NCI-H345 (cell line): ENCODE data around the gene DIPK2A.

ENCODE experiments used
- DNase-seq: peaks from one replicate; lab custom pipeline; 2025; lab: John Stamatoyannopoulos, UW

DIPK2A gene

DNA sequence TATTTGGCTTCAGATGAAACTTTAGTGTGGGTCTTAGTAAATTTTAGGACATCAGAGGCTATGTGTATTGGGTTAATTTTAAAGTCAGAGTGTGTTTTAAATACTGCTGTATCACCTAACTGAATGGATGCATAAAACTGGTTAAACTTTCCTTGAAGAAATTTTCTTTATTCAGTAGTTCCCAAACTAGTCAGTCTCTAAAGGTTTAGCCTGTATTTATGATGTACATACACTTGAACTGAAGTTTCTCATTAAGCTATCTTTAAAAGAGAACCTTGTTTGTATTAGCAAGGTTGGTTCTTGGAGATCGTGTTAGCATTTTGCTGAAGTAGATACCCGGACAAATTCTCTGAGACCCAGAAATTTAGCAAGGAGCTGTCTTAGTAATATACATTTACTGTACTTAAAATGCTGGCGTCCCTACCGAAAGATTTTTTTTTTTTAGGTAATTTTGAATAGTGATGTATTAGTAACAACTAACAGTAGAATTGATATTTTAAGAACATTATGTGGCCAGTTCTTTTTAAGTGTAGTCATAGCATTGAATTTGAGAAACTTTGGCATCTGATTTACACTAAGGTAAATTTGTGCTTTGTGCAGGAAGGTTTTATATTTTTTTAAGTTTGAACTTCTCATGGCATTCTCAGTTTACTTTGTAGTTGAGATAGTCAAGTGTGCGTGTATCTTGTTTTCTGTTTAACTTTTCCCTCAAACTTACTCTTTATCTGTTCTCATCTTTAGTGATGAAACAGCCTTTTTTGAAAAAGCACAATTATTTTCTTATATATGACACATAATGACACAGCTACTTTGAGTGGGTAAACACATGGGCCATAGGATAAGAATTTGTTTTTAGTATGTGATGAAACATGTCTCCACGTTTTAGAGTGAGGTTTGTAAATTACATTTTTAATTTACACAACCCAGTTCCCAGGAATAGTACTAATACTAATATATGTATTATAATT lies 2.9 kb downstream of the DIPK2A start:
- DNase-seq: no peak

DNA sequence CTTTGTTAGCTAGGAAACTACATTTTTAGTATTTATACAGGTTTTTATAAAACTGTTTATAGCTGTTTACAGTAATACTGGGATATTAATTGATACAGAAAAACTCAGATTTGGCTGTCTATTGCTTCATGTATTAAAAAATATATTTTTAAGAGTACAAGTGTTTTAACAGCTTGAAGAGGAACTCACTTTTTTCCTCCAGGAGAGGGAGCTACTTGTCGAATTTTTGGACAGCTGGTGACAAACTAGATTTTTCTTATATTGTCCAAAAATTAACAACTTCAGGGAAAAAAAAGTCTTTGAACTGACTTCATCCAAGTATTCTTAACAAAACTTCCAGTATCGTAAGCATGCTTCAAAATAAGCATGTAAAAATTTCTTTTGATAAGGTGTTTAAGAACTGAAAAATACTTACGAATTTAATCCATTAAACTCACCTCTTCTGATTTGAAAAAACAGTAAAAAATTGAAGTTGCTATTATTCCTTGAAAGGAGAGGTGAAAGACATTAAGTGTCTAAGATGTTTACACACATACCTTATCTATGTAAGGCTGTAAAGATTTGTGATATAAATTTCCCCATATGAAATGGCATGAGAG lies 4.0 kb downstream of the DIPK2A start:
- peak; percentile 14 for DNase-seq

DNA sequence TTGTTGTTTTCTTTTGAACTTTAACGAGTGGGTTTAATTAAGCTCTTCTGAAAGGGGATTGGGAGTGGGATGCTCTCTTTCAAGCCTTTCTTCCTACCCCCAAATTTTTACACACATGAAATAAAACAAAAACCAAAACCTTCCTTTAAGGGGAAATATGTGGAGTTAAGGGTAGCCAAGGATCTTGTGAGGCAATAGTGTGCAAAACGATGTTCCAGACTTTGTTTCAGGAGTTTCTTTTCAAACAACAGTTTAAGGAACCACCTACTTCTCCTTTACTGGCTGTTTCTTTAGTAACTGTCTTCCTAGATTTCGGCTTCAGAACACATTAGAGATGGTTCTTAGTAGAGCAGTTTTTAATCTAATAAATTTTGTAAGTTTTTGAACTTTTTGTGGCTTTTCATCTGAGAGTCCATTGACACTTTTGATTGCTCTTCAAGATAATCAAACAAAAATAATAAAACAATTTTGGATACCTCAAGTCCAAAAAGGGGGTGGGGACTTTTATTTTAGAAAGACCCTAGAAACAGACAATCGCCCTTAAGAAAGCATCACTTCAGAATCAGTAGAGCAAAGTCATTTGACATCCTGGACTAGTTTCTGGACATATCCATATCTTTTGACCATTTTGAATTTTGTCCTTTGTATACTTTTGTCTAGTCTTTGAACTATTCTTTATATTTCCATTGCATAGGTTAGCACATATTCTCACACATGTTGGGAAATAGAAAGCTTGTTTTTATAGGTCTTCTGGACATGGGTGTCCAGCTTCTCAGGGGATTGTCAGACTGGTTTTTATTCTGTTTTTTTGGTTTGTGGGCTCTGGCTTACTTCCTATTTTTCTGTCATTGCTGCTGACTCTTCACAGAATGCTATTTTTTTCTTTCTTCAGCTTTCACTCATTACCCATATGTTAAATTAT lies 6.0 kb downstream of the DIPK2A start:
- no peak for DNase-seq

DNA sequence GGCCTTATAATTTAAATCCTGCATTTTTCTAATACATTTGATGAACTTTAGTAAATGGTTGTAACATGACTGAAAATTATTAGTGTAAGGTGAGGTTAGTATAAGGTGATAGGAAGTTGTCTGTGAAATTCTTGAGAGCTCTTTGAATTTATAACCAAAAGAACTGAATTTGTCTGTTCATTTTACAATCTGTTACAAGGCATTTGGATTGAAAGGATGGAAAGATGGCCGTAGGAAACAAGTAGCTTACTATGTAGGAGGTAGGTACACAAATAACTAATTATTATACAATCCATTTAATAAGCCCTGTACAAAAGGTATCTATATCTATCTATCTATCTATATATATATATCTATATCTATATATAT lies 6.6 kb downstream of the DIPK2A start:
- no peak for DNase-seq

DNA sequence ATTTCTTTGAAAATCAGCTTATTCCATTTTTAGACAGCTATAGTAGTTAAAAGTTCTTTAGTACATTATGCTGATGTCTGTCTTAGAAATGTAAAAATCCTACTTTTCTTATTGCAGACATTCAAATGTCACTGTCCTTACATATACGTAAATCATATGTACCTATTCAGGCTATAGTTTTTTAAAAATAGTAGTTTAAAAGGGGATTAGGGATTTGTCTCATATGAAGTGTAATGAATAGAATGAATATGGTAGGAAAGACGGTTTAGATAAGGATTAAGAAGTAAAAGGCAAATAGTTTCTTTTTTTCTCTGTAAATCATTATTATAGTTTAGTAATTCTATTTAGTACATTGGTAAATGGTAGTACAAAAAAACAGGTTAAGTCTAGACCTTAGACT lies 7.4 kb downstream of the DIPK2A start:
- DNase-seq: no peak

DNA sequence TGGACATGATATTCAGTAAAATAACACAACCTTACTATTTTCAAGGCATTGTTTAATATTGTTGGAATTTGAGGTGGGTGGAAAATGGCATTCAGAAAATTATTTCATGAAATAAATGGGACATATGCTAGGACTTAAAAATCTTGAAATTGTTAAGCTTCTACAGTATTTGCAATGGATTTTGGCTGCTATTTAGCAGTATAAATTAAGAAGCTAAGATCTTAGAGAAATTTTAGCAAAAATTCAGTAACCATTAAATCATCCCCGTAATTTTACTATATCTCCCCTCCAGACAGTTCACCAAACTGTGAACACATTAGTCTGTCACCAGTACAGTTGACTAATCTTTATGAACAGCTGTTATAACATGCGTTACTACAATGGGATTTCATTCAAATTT lies 8.2 kb downstream of the DIPK2A start:
- DNase-seq: no peak

DNA sequence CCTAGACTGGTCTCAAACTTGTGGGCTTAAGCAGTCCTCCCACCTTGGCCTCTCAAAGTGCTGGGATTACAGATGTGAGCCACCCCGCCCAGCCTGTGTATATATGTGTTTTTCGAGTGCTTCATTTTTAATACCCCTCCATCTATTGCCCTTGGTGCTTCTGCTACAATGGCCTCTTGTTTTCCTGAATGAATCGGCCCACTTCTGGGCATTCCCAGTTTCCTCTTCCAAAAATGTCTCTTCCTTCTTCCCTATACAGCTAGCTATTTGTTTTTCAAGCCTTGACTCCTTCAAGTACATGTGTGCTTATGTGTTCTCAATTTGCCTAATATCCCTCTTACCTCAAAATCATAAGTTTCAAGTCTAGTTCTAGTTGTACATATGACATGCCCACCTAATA lies 16.7 kb downstream of the DIPK2A start:
- DNase-seq: no peak

DNA sequence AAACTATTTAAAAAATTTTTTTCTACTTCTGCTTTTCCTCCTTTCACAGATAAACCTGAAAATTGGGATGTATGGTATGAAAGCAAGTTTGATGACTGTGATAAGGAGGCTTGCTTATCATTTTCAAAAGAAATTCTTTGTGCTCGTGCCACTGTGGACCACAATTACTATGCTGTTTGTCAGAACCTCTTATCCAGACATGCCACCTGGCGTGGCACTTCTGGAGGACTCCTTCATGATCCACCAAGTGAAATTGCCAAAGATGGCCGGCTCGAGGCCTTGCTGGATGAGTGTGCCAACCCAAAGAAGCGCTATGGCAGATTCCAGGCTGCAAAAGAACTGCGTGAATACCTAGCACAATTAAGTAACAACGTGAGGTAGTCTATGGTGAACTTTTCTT lies 17.8 kb downstream of the DIPK2A start:
- no peak for DNase-seq

DNA sequence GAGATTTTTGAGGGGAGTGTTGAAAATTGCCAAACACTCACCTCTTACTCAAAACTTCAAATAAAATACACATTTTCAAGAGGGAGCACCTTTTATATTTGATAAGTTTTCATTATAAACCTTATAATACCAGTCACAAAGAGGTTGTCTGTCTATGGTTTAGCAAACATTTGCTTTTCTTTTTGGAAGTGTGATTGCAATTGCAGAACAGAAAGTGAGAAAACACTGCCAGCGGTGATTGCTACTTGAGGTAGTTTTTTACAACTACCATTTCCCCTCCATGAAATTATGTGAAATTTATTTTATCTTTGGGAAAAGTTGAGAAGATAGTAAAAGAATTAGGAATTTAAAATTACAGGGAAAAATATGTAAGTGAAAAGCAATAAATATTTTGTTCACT lies 20.1 kb downstream of the DIPK2A start:
- DNase-seq: no peak

DNA sequence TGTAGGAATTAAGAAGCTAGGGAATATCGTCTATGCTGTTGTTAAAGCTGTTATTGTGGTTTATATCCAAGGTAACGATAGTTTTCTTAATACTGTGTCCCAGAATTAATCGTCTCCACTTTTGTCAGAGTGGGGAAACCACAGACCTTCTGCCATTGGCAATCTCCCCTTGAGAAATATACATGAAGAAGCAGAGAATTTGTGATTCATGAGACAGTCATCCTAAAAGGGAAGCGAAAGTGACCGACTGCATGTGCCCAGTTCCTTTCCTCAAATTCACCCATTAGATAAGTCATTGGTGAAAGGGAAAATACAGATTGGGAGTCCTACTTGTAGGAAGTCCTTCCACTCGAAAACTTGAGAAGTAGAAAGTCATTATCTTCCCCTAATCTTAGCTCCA lies 26.6 kb downstream of the DIPK2A start:
- DNase-seq: no peak

DNA sequence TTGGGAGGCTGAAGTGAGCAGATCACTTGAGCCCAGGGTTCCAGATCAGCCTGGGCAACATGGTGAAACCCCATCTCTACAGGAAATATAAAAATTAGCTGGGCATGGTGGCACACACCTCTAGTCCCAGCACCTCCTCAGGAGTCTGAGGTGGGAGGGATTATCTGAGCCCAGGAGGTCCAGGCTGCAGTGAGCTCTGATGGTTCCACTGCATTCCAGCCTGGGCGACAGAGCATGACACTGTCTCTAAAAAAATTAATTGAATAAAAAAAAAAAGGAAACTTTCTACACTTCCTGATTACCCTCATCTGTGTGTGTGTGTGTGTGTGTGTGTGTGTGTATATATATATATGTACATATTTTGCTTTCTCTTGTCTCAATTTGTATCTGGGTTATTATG lies 31.4 kb downstream of the DIPK2A start:
- DNase-seq: no peak

DNA sequence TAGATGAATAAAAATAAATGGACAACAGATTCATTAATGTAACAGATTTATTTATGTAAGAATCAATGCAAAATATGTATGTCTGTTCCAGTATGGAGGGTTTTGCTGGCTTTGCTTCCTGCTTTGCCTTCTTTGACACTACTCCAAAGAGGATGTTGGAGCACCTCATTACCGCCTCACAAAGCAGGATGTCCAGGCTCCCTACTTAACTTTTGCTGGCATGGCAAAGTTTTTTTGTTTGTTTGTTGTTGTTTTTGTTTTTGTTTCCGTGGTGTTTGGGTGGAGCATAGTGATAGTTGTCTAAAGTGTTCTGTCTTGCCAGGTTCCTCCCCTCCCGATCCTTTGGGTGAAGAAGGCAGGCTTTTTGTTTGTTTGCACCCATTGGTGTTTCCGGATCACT lies 38.7 kb downstream of the DIPK2A start:
- no peak for DNase-seq

DNA sequence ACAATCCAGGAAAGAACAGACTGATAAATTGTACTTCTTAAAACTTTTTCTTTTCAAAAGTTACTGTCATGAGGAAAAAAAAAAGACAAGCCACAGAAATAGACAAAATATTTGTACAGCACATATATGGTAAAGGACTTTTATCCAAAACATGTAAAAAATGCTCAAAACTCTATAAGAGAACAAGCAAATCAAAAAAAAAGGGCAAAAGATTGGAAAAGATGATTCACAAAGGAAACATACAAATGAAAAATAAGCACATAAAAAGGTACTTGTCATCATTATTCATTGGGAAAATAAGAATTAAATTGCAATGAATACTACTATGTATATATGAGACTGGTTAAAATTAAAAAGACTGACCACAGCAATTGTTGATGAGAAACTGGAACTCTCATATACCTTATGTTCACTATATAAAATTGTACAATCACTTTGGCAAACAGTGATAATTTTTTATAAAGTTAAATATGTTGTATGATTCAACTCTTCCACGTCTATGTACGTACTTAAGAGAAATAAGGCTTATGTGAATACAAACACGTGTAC lies 39.7 kb downstream of the DIPK2A start:
- DNase-seq: no peak

DNA sequence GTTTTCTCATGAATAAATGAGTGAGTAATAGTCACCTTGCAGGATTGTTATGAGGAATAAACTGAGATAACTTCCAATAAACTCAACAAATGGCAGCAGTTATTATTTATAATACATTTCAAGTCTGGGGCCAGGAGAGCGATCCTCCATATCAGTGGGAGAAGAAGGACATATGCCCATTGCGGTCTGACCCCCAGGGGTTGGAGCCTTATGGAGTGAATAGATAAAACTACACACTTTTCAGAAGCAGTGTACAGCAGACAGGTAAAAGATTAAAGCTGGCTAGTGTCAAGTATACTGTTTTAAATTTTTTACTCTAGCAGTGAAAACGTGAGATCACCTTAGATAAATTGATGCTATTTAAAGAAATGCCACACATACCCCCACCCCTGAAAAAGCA lies 43.5 kb downstream of the DIPK2A start:
- no peak for DNase-seq

DNA sequence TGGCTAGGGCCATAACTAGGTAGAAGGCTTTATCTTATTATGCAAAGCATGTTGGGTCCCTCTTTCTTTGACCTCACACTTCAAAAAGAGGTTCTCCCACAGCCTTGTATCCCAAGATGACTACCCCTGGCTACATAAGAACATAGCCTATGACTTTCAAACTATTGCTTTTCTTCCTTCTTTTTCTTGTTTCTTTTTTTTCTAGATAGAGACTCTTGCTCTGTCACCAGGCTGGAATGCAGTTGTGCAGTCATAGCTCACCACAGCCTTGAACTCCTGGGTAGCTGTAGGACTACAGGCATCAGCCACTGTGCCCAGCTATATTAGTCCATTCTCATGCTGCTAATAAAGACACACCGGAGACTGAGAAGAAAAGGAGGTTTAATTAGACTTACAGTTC lies 47.2 kb downstream of the DIPK2A start:
- DNase-seq: no peak
